BJ (cell line): ENCODE data around the gene PCSK2. TPM values are rescaled to one million over a fixed set of nuclear protein-coding genes. Genes with fewer than 3 reads are reported as not detected.

ENCODE experiments used
- CTCF ChIA-PET: fragments of 350-600 bp; formaldehyde crosslinking; extraction: SDS; loops from one replicate; lab custom pipeline; 2021; ENCODE audit warnings: antibody characterized with exemption, inconsistent platforms; lab: Yijun Ruan, JAX
- POLR2A ChIA-PET: fragments of 300-600 bp; sonication (Branson Sonifier 250); formaldehyde crosslinking; extraction: SDS; loops from one replicate; lab custom pipeline; 2021; ENCODE audit warnings: antibody characterized with exemption; lab: Charles Lee
- DNase-seq: peaks from one replicate; pipeline ENCODE4 v3.0.0-alpha.2; 2011; ENCODE audit warnings: low read depth
- H3K27me3 ChIP-seq: 2 replicates; pipeline ENCODE4 v1.6.0; 2011; ENCODE audit warnings: low read length; ENCODE audit not compliant: control insufficient read depth, insufficient read depth
- H3K36me3 ChIP-seq: 2 replicates; pipeline ENCODE4 v1.5.1; 2011; ENCODE audit warnings: low read length; ENCODE audit not compliant: control insufficient read depth, insufficient read depth
- H3K4me3 ChIP-seq: 2 replicates; pipeline ENCODE4 v1.5.1; 2011; ENCODE audit warnings: low read depth, mild to moderate bottlenecking, control low read depth, low read length
- CTCF ChIP-seq: IDR thresholded peaks from 2 replicates; pipeline ENCODE4 v1.5.1; 2011; ENCODE audit warnings: low read depth, mild to moderate bottlenecking, control low read depth, inconsistent platforms, low read length, moderate library complexity; ENCODE audit not compliant: insufficient read depth
- polyA plus RNA-seq: library from polyadenylated mRNA; depleted of rRNA; stranded (reverse); fragments of >200 nt; gene quantifications from 2 replicates; pipeline ENCODE4 v1.2.3, GENCODE V29; 2011

Gene PCSK2
- polyA plus RNA-seq, 1 experiment, result not detected

- no peak for DNase-seq
- Histone ChIP-seq H3K4me3 (no peak overlapping the region), H3K36me3 (no peaks in the 10 kb centered on the region), H3K27me3 (no peaks in the 10 kb centered on the region)
- POLR2A ChIA-PET, result no interaction called here
- TF ChIP-seq CTCF, result no peak
- CTCF ChIA-PET, result no interaction called here
Measured at GRCh38 chr20:17326096-17326495, 99.3 kb downstream of the PCSK2 start.

- CTCF ChIA-PET, result interaction anchor here (0.9 kb wide), 1 partner anchor 62 kb away, joined by 3 read pairs; no protein-coding TSS in a partner anchor
- DNase-seq, result no peak
- POLR2A ChIA-PET, result no interaction called here
- H3K36me3 ChIP-seq, result no peaks in the 10 kb centered on the region
- H3K27me3 ChIP-seq, result no peaks in the 10 kb centered on the region
- H3K4me3 ChIP-seq, result no peak overlapping the region
- TF ChIP-seq CTCF, result no peak
Measured at GRCh38 chr20:17327185-17328148, 100.6 kb downstream of the PCSK2 start.

- ChIA-PET POLR2A (no interaction called here), CTCF (no interaction called here)
- H3K4me3 ChIP-seq, result no peak overlapping the region
- no peak for DNase-seq
- no peaks in the 10 kb centered on the region for H3K27me3 ChIP-seq
- H3K36me3 ChIP-seq, result no peaks in the 10 kb centered on the region
- no peak for TF ChIP-seq CTCF
Measured at GRCh38 chr20:17334932-17335331, 108.1 kb downstream of the PCSK2 start.

GRCh38 chr20:17339000-17339399 lies 112.2 kb downstream of the PCSK2 start:
- CTCF ChIA-PET, result no interaction called here
- no peak for TF ChIP-seq CTCF
- POLR2A ChIA-PET, result no interaction called here
- DNase-seq, result no peak
- Histone ChIP-seq H3K27me3 (no peaks in the 10 kb centered on the region), H3K4me3 (no peak overlapping the region), H3K36me3 (no peaks in the 10 kb centered on the region)

DNA sequence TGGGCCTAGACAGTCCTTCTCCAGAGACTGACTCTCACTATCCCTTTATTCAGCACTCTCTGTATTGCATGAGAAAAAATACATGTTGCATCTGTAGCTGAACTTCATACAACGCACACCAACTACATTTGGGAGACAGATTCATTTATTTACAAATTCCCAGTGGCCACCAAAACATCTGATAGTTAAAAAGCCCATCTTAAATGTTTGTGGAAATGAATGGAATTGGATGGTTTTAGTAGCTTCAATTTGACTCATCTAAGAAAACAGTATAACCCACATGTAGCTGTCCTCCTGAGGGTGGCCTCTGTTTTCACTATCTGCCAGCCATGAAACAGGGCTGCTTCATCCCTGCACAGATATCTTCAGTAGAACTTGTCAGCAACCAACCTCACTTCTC lies 116.3 kb downstream of the PCSK2 start:
- ChIA-PET CTCF (no interaction called here), POLR2A (no interaction called here)
- no peak for TF ChIP-seq CTCF
- H3K4me3 ChIP-seq, result no peak overlapping the region
- H3K27me3 ChIP-seq, result no peaks in the 10 kb centered on the region
- no peak for DNase-seq
- no peaks in the 10 kb centered on the region for H3K36me3 ChIP-seq
